IMR-90 (cell line): ENCODE data around the gene RHOB. TPM values are rescaled to one million over a fixed set of nuclear protein-coding genes. Genes with fewer than 3 reads are reported as not detected.

Source experiments
- ATAC-seq: fragments of 200-7000 bp; cut with Tn5 transposase; 2 replicates; pipeline ENCODE4 v1.9.1; 2020; ENCODE audit warnings: low read depth, mild to moderate bottlenecking, moderate library complexity
- BruUV-seq: library from RNA; stranded (reverse); fragments of 400-500 nt; replicated peaks from 2 replicates; lab custom pipeline; 2021; lab: Mats Ljungman, UMichigan
- CTCF ChIA-PET: fragments of 300-600 bp; formaldehyde crosslinking; extraction: SDS; loops from one replicate; lab custom pipeline; 2021; ENCODE audit warnings: antibody characterized with exemption; lab: Yijun Ruan, JAX
- POLR2A ChIA-PET: fragments of 300-600 bp; sonication (Branson Sonifier 250); formaldehyde crosslinking; loops from one replicate; lab custom pipeline; 2022; ENCODE audit warnings: antibody characterized with exemption; ENCODE audit not compliant: unreplicated experiment; lab: Charles Lee
- DNase-seq: peaks from one replicate; pipeline ENCODE4 v3.0.0; 2013
- H2AFZ ChIP-seq: replicated peaks from 2 replicates; pipeline ENCODE3; 2013; ENCODE audit warnings: low read length, mild to moderate bottlenecking; ENCODE audit not compliant: poor library complexity
- H2AK5ac ChIP-seq: 2 replicates; pipeline ENCODE4 v1.6.1; 2013; ENCODE audit warnings: low read depth, low read length, inconsistent platforms
- H2AK9ac ChIP-seq: replicated peaks from 2 replicates; pipeline ENCODE3; 2013; ENCODE audit warnings: mild to moderate bottlenecking, low read depth, low read length, moderate library complexity; ENCODE audit not compliant: poor library complexity
- H2BK120ac ChIP-seq: 2 replicates; pipeline ENCODE4 v1.6.1; 2013; ENCODE audit warnings: low read depth, low read length, inconsistent platforms
- H2BK15ac ChIP-seq: 3 replicates; pipeline ENCODE4 v1.6.1; 2013; ENCODE audit warnings: low read depth, low read length, inconsistent platforms
- H2BK20ac ChIP-seq: 2 replicates; pipeline ENCODE4 v1.6.1; 2013; ENCODE audit warnings: low read depth, mild to moderate bottlenecking, inconsistent platforms, low read length, moderate library complexity
- H2BK5ac ChIP-seq: 2 replicates; pipeline ENCODE4 v1.6.1; 2013; ENCODE audit warnings: mild to moderate bottlenecking, low read depth, low read length, inconsistent platforms; ENCODE audit not compliant: poor library complexity, severe bottlenecking
- H3K14ac ChIP-seq: replicated peaks from 2 replicates; pipeline ENCODE4 v1.6.1; 2013; ENCODE audit warnings: low read depth, low read length, inconsistent platforms
- H3K18ac ChIP-seq: 2 replicates; pipeline ENCODE4 v1.6.1; 2013; ENCODE audit warnings: low read depth, low read length, control low read depth
- H3K23ac ChIP-seq: 2 replicates; pipeline ENCODE4 v1.6.1; 2013; ENCODE audit warnings: low read depth, low read length, inconsistent platforms
- H3K27ac ChIP-seq: 2 replicates; pipeline ENCODE4 v1.5.1; 2013; ENCODE audit warnings: mild to moderate bottlenecking, control low read depth, low read length; ENCODE audit not compliant: insufficient read depth
- H3K27me3 ChIP-seq: 2 replicates; pipeline ENCODE4 v1.6.1; 2013; ENCODE audit warnings: low read length; ENCODE audit not compliant: control insufficient read depth, insufficient read depth
- H3K36me3 ChIP-seq: 2 replicates; pipeline ENCODE4 v1.6.1; 2013; ENCODE audit warnings: low read length, mixed read lengths; ENCODE audit not compliant: control insufficient read depth, insufficient read depth
- H3K4ac ChIP-seq: 2 replicates; pipeline ENCODE4 v1.6.1; 2013; ENCODE audit warnings: low read depth, low read length, inconsistent platforms
- H3K4me1 ChIP-seq: 2 replicates; pipeline ENCODE4 v1.6.1; 2013; ENCODE audit warnings: low read length, mixed read lengths; ENCODE audit not compliant: control insufficient read depth, insufficient read depth
- H3K4me2 ChIP-seq: 2 replicates; pipeline ENCODE4 v1.6.1; 2013; ENCODE audit warnings: low read depth, mild to moderate bottlenecking, control low read depth, low read length, moderate library complexity
- H3K4me3 ChIP-seq: 2 replicates; pipeline ENCODE4 v1.5.1; 2013; ENCODE audit warnings: low read depth, mild to moderate bottlenecking, control low read depth, low read length, moderate library complexity; ENCODE audit not compliant: insufficient read depth
- H3K56ac ChIP-seq: 2 replicates; pipeline ENCODE4 v1.6.1; 2013; ENCODE audit warnings: low read length, inconsistent platforms; ENCODE audit not compliant: insufficient read depth; ENCODE audit errors: extremely low read depth
- H3K79me1 ChIP-seq, 2 experiments: 2 replicates each; pipeline ENCODE4 v1.6.1; 2013; ENCODE audit warnings: low read length in 2 of 2, inconsistent platforms in 1 of 2, low read depth in 1 of 2
- H3K9ac ChIP-seq: 2 replicates; pipeline ENCODE4 v1.6.1; 2013; ENCODE audit warnings: low read depth, low read length, control low read depth
- H3K9me1 ChIP-seq: 2 replicates; pipeline ENCODE4 v1.6.1; 2013; ENCODE audit warnings: low read length, inconsistent platforms; ENCODE audit not compliant: insufficient read depth
- H3K9me3 ChIP-seq: 2 replicates; pipeline ENCODE4 v1.6.1; 2013; ENCODE audit warnings: low read length; ENCODE audit not compliant: control insufficient read depth, insufficient read depth
- H4K20me1 ChIP-seq: 2 replicates; pipeline ENCODE4 v1.6.1; 2013; ENCODE audit warnings: low read length, inconsistent platforms; ENCODE audit not compliant: insufficient read depth
- H4K5ac ChIP-seq: 2 replicates; pipeline ENCODE4 v1.6.1; 2013; ENCODE audit warnings: mild to moderate bottlenecking, low read depth, low read length, control low read depth
- H4K8ac ChIP-seq, 2 experiments: 2 replicates each; pipeline ENCODE4 v1.6.1; 2013; ENCODE audit warnings: low read depth in 2 of 2, low read length in 2 of 2, control low read depth in 1 of 2, inconsistent platforms in 1 of 2
- H4K91ac ChIP-seq: 2 replicates; pipeline ENCODE4 v1.6.1; 2013; ENCODE audit warnings: low read depth, low read length, inconsistent platforms; ENCODE audit not compliant: insufficient read depth
- BHLHE40 ChIP-seq: fragments of 150-350 bp; IDR thresholded peaks from 2 replicates; pipeline ENCODE4 v1.6.1; 2016; ENCODE audit warnings: mild to moderate bottlenecking, low read depth, low read length
- CHD1 ChIP-seq: IDR thresholded peaks from 2 replicates; pipeline ENCODE4 v1.6.1; 2012; ENCODE audit warnings: low read depth, low read length, improper control_type of control experiment
- CTCF ChIP-seq: conservative IDR thresholded peaks from 2 replicates; pipeline ENCODE4 v1.5.1; 2012; ENCODE audit warnings: mild to moderate bottlenecking, low read depth, low read length, improper control_type of control experiment
- POLR2A ChIP-seq: IDR thresholded peaks from 2 replicates; pipeline ENCODE4 v1.6.1; 2012; ENCODE audit warnings: mild to moderate bottlenecking, low read depth, low read length
- RFX5 ChIP-seq: IDR thresholded peaks from 2 replicates; pipeline ENCODE4 v1.8.0; 2012; ENCODE audit warnings: low read depth, mild to moderate bottlenecking, low read length, moderate library complexity
- dilution Hi-C: fragments of 300-500 bp; cut with HindIII; formaldehyde crosslinking; loops from one replicate; pipeline ENCODE4 v1.14.3; 2018; ENCODE audit warnings: low sequenced_read_pairs; ENCODE audit not compliant: unreplicated experiment
- in situ Hi-C: fragments of 300-500 bp; cut with MboI; formaldehyde crosslinking; loops from 3 replicates; pipeline ENCODE4 v1.14.3; 2019; ENCODE audit warnings: low sequenced_read_pairs, inconsistent platforms, mixed read lengths
- intact Hi-C: fragments of 100-400 bp; cut with micrococcal nuclease; formaldehyde crosslinking; loops from 2 replicates; pipeline ENCODE4 v1.10.0; 2022
- polyA plus RNA-seq, 3 experiments: library from polyadenylated mRNA; depleted of rRNA; stranded (reverse); fragments of >200 nt; gene quantifications; 2 replicates each; pipeline ENCODE4 v1.2.3, GENCODE V29; 2012; ENCODE audit warnings: low replicate concordance in 1 of 3
- total RNA-seq: library from RNA; depleted of rRNA; stranded (reverse); fragments of >200 nt; gene quantifications from 2 replicates; pipeline ENCODE4 v1.2.3, GENCODE V29; 2012
- TF ChIP-seq, protein P1 (sequence below): fragments of 150-350 bp; IDR thresholded peaks from 2 replicates; pipeline ENCODE4 v1.6.1; 2017; ENCODE audit warnings: mild to moderate bottlenecking, antibody characterized with exemption, low read length, low read depth

Gene RHOB
- total and polyA plus RNA-seq, 2 of the 4 experiments (the other 2 are of a cell fraction) = 112 to 149 TPM

DNA sequence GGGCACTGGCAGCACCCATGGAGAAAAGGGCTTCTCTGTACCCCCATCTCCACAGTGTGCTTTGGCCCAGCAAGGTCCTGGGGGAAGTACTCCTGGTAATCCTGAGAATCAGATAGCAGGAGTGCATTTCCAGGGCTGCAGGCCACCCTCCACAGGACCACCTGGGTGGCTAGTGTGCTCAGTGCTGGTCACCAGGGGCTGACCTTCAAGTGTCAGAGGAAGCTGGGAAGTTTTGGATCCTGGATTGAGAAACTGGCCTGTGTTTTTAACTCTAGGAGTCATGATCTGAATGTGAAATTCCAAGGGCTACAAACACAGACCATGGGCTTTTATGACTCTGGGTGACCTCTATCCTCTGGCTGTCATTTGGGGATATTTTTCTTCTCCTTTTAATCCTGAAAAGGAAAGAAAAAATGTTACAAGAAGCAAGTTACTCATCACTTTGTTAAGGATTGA lies 9.3 kb downstream of the RHOB start:
- Histone ChIP-seq H3K36me3 (no peaks in the 10 kb centered on the region), H4K8ac (peak overlapping the region; percentile 66 to 73; a peak in 2 of 4 replicates), H2BK20ac (0 out of 2 replicates have a peak overlapping the region, but pooled peaks have one; percentile 61), H3K4ac (peak overlapping the region; percentile 69), H3K56ac (no peak overlapping the region), H4K5ac (peak overlapping the region; percentile 71; the same call in 1 of the 2 replicates), H3K9me3 (no peaks in the 10 kb centered on the region), H3K27me3 (no peaks in the 10 kb centered on the region), H3K4me3 (no peak overlapping the region), H3K9ac (peak overlapping the region; percentile 52; the same call in 1 of the 2 replicates), H2BK5ac (peak overlapping the region; percentile 28), H4K91ac (peak overlapping the region; percentile 78), H3K9me1 (peaks cover 9% of the 10 kb centered on the region), H2AK9ac (no peak overlapping the region), H2BK15ac (peak overlapping the region; percentile 87; the same call in 2 of the 3 replicates), H3K4me2 (peak overlapping the region; percentile 3; the same call in 1 of the 2 replicates), H3K27ac (peak overlapping the region; percentile 91), H4K20me1 (peaks cover 5% of the 10 kb centered on the region; the same call in 1 of the 2 replicates), H3K79me1 (no peaks in the 10 kb centered on the region), H2BK120ac (peak overlapping the region; percentile 71; the same call in 1 of the 2 replicates), H3K23ac (no peak overlapping the region), H3K14ac (0 out of 2 replicates have a peak overlapping the region, but pooled peaks have one; percentile 37), H2AK5ac (peak overlapping the region; percentile 94; the same call in 1 of the 2 replicates), H3K18ac (peak overlapping the region; percentile 38), H3K4me1 (peaks cover 12% of the 10 kb centered on the region), H2AFZ (peak overlapping the region; percentile 63)
- peak; percentile 56 for ATAC-seq
- POLR2A ChIA-PET = no interaction called here
- DNase-seq = no peak
- TF ChIP-seq RFX5 (no peak), POLR2A (no peak), BHLHE40 (no peak), CHD1 (no peak), CTCF (no peak)
- TF ChIP-seq, protein P1, sequence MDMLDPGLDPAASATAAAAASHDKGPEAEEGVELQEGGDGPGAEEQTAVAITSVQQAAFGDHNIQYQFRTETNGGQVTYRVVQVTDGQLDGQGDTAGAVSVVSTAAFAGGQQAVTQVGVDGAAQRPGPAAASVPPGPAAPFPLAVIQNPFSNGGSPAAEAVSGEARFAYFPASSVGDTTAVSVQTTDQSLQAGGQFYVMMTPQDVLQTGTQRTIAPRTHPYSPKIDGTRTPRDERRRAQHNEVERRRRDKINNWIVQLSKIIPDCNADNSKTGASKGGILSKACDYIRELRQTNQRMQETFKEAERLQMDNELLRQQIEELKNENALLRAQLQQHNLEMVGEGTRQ = no peak
- in situ Hi-C loops = no loop called here
- intact Hi-C loops = no loop called here
- dilution Hi-C loops = no loop called here
- CTCF ChIA-PET = interaction anchor here (1.2 kb wide), 1 partner anchor 9 kb away, joined by 3 read pairs; the partner anchor contains the start of gene RHOB
- BruUV-seq = no TSS peak
